ENCODE data around the gene CHCHD6.

Gene CHCHD6

GRCh38 chr3:126758882-126759281, 54.8 kb downstream of the CHCHD6 start:
- Histone ChIP-seq H3K79me2 (ENCODE audit: insufficient read depth, low read length) (peaks cover 5% of the 10 kb centered on the region; the same call in 1 of the 2 replicates), H3K9me3 (ENCODE audit: insufficient read depth, low read length, severe bottlenecking) (no peaks in the 10 kb centered on the region), H3K9ac (ENCODE audit: low read depth, low read length) (no peak overlapping the region), H3K27ac (ENCODE audit: low read length) (no peak overlapping the region), H3K4me1 (ENCODE audit: insufficient read depth, low read length) (no peaks in the 10 kb centered on the region), H2AFZ (ENCODE audit: low read depth, low read length) (no peak overlapping the region), H4K20me1 (ENCODE audit: insufficient read depth, low read length) (peaks cover 10% of the 10 kb centered on the region; the same call in 1 of the 2 replicates), H3K4me2 (ENCODE audit: insufficient read depth, low read length) (no peak overlapping the region), H3K36me3 (ENCODE audit: insufficient read depth, low read length) (no peaks in the 10 kb centered on the region), H3K4me3 (ENCODE audit: low read depth in 1 of 2, low read length in 2 of 2) (no peak overlapping the region), H3K27me3 (ENCODE audit: insufficient read depth, low read length, poor library complexity) (no peaks in the 10 kb centered on the region)
- TF ChIP-seq EZH2 (IDR thresholded peaks at IDR 0.05; ENCODE audit: borderline replicate concordance, low read depth, low read length, severe bottlenecking) (no peak), CTCF (IDR thresholded peaks at IDR 0.05; ENCODE audit: borderline replicate concordance, extremely low read depth, low read length, poor library complexity, severe bottlenecking) (no peak)
- DNase-seq: no peak
- ATAC-seq (ENCODE audit: insufficient read depth, low read depth): no peak

- no peak for TF ChIP-seq EZH2 (IDR thresholded peaks at IDR 0.05; ENCODE audit: borderline replicate concordance, low read depth, low read length, severe bottlenecking)
- TF ChIP-seq CTCF (IDR thresholded peaks at IDR 0.05; ENCODE audit: borderline replicate concordance, extremely low read depth, low read length, poor library complexity, severe bottlenecking): no peak
- Histone ChIP-seq H3K27ac (ENCODE audit: low read length) (no peak overlapping the region), H3K27me3 (ENCODE audit: insufficient read depth, low read length, poor library complexity) (no peaks in the 10 kb centered on the region), H3K9ac (ENCODE audit: low read depth, low read length) (no peak overlapping the region), H3K36me3 (ENCODE audit: insufficient read depth, low read length) (peaks cover 12% of the 10 kb centered on the region; the same call in 1 of the 2 replicates), H3K9me3 (ENCODE audit: insufficient read depth, low read length, severe bottlenecking) (no peaks in the 10 kb centered on the region), H3K4me3 (ENCODE audit: low read depth in 1 of 2, low read length in 2 of 2) (no peak overlapping the region), H3K79me2 (ENCODE audit: insufficient read depth, low read length) (peaks cover 5% of the 10 kb centered on the region; the same call in 1 of the 2 replicates), H3K4me2 (ENCODE audit: insufficient read depth, low read length) (no peak overlapping the region), H4K20me1 (ENCODE audit: insufficient read depth, low read length) (no peaks in the 10 kb centered on the region), H2AFZ (ENCODE audit: low read depth, low read length) (no peak overlapping the region), H3K4me1 (ENCODE audit: insufficient read depth, low read length) (no peaks in the 10 kb centered on the region)
- ATAC-seq (ENCODE audit: insufficient read depth, low read depth) (no peak), DNase-seq (no peak)
These were observed 56.5 kb downstream of the CHCHD6 start for GRCh38 chr3:126760541-126760940.

GRCh38 chr3:126763035-126763434, 59.0 kb downstream of the CHCHD6 start:
- no peak for TF ChIP-seq EZH2 (IDR thresholded peaks at IDR 0.05; ENCODE audit: borderline replicate concordance, low read depth, low read length, severe bottlenecking)
- no peak for TF ChIP-seq CTCF (IDR thresholded peaks at IDR 0.05; ENCODE audit: borderline replicate concordance, extremely low read depth, low read length, poor library complexity, severe bottlenecking)
- H3K4me1 ChIP-seq (ENCODE audit: insufficient read depth, low read length): no peaks in the 10 kb centered on the region

More at GRCh38 chr3:126763035-126763434, 59.0 kb downstream of the CHCHD6 start:
- no peak overlapping the region for H3K4me3 ChIP-seq (ENCODE audit: low read depth in 1 of 2, low read length in 2 of 2)
- peaks cover 5% of the 10 kb centered on the region; the same call in 1 of the 2 replicates for H3K79me2 ChIP-seq (ENCODE audit: insufficient read depth, low read length)
- no peak overlapping the region for H3K9ac ChIP-seq (ENCODE audit: low read depth, low read length)
- H3K27ac ChIP-seq (ENCODE audit: low read length): no peak overlapping the region
- no peaks in the 10 kb centered on the region for H3K9me3 ChIP-seq (ENCODE audit: insufficient read depth, low read length, severe bottlenecking)
- ATAC-seq (ENCODE audit: insufficient read depth, low read depth) (no peak), DNase-seq (no peak)
- H3K4me2 ChIP-seq (ENCODE audit: insufficient read depth, low read length): no peak overlapping the region
- no peaks in the 10 kb centered on the region for H3K27me3 ChIP-seq (ENCODE audit: insufficient read depth, low read length, poor library complexity)
- H4K20me1 ChIP-seq (ENCODE audit: insufficient read depth, low read length): no peaks in the 10 kb centered on the region
- H3K36me3 ChIP-seq (ENCODE audit: insufficient read depth, low read length): peaks cover 24% of the 10 kb centered on the region
- H2AFZ ChIP-seq (ENCODE audit: low read depth, low read length): no peak overlapping the region

Data from DND-41 (cell line).